HG03196 (cell line): Measurements from ENCODE around the gene CHRFAM7A.
"Not testable (repeated sequence)": the region's sequence is repeated elsewhere in the genome, so short reads cannot be mapped to it uniquely, and the experiment has no call there.

ENCODE experiments used
- ATAC-seq: cut with Tn5 transposase; IDR thresholded peaks from one replicate; pipeline ENCODE4 v1.9.1; 2021; ENCODE audit not compliant: unreplicated experiment

Gene CHRFAM7A

DNA sequence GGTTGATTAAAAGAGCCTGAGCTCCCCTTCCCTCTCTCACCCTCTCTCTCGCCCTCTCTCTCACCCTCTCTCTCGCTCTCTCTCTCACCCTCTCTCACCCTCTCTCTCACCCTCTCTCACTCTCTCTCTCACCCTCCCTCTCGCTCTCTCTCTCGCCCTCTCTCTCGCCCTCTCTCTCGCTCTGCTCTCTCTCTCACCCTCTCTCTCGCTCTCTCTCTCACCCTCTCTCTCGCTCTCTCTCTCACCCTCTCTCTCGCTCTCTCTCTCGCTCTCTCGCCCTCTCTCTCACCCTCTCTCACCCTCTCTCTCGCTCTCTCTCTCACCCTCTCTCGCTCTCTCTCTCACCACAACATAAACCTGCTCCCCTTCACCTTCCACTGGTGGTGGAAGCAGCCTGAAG is 67.2 kb downstream of the CHRFAM7A start:
- not testable (repeated sequence) for ATAC-seq

DNA sequence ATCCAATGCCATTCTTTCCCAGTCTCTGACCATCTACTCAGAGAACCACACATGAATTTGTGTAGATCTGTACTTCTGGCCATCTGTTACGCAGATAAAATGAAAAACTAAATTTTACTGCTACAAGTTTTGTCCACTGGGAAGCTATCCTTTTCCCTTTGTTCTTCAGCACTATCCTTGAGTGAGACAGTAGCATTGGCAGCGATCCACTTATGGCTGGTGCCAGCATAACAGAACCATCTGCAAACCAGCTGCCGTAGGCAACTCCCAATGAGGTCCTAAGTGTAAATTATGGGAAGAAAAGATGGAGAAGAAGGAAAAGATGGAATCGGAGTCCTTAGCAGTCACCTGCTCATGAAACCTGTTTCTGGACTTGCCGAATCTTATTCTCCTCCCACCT is 72.3 kb downstream of the CHRFAM7A start:
- not testable (repeated sequence) for ATAC-seq

DNA sequence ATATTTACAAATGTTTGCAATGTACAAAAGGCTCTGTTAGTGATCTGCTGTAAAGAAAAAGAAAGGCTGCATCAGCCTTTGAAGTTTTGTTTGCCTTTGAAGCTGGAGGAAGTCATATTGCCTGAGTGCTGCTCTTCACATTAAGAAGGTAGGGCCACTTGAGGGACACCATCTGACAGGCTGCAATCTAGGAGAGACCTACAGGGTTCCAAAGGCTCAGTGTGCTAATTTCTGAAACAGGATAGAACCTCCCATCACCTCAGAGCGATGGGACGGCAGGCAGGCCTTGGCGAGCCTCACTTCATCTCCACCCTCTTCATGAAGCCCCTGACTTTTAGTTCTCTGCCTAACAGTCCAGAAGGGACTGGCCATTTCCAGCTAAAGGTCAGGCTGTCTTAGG is 77.6 kb downstream of the CHRFAM7A start:
- not testable (repeated sequence) for ATAC-seq

DNA sequence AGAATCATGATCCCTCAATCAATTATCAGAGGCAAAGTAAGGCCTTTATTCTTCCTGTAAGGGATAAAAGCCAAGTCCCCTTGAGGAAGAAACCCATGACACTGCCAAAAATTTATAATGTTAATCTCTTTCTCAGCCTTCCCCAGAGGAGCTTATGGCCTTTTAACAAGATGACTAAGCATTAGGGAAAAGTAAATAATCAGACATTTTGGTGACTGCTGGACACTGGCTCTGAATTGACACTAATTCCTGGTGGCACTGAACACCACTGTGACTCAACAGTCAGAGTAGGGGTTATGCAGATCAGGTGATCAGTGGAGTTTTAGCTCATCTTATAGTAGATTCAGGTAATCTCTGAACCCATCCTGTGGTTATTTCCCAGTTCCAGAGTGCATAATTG is 82.8 kb downstream of the CHRFAM7A start:
- not testable (repeated sequence) for ATAC-seq
